ENCODE measurements around the gene FOXC1. TPM values are rescaled to one million over a fixed set of nuclear protein-coding genes. Genes with fewer than 3 reads are reported as not detected.

Gene FOXC1
- total and polyA plus RNA-seq, 2 of the 13 experiments (the other 11 are each of a cell fraction or from before 2014, with no cell fraction given) = 0.44 to 0.55 TPM

- TF ChIP-seq ZNF577 (CRISPR knock-in tag; IDR thresholded peaks at IDR 0.05; ENCODE audit: borderline replicate concordance, low read depth) (no peak), ZNF33B (CRISPR knock-in tag; IDR thresholded peaks at IDR 0.05) (no peak), ZNF260 (CRISPR knock-in tag; IDR thresholded peaks at IDR 0.05; ENCODE audit: borderline replicate concordance, low read depth) (no peak), ZNF652 (CRISPR knock-in tag; IDR thresholded peaks at IDR 0.05; ENCODE audit: borderline replicate concordance, low read depth) (no peak), NFAT5 (CRISPR knock-in tag; IDR thresholded peaks at IDR 0.05) (no peak), ZFP36L2 (CRISPR knock-in tag; IDR thresholded peaks at IDR 0.05) (no peak), MED8 (CRISPR knock-in tag; IDR thresholded peaks at IDR 0.05; ENCODE audit: insufficient replicate concordance) (no peak), ZBTB1 (CRISPR knock-in tag; IDR thresholded peaks at IDR 0.05; ENCODE audit: borderline replicate concordance) (no peak), DNMT3B (CRISPR knock-in tag; conservative IDR thresholded peaks at IDR 0.05) (no peak), ZNF614 (CRISPR knock-in tag; IDR thresholded peaks at IDR 0.05; ENCODE audit: borderline replicate concordance) (no peak), ZNF496 (CRISPR knock-in tag; IDR thresholded peaks at IDR 0.05; ENCODE audit: insufficient replicate concordance) (no peak), NFE2 (CRISPR knock-in tag; IDR thresholded peaks at IDR 0.05) (no peak), FOXK1 (CRISPR knock-in tag; IDR thresholded peaks at IDR 0.05; ENCODE audit: borderline replicate concordance, low read depth) (no peak), ARNT2 (CRISPR knock-in tag; IDR thresholded peaks at IDR 0.05; ENCODE audit: low read depth) (no peak), SAP130 (CRISPR knock-in tag; IDR thresholded peaks at IDR 0.05; ENCODE audit: low read depth) (peak; percentile 29; the same call in 1 of the 2 replicates)
- TF ChIP-seq, protein P1, sequence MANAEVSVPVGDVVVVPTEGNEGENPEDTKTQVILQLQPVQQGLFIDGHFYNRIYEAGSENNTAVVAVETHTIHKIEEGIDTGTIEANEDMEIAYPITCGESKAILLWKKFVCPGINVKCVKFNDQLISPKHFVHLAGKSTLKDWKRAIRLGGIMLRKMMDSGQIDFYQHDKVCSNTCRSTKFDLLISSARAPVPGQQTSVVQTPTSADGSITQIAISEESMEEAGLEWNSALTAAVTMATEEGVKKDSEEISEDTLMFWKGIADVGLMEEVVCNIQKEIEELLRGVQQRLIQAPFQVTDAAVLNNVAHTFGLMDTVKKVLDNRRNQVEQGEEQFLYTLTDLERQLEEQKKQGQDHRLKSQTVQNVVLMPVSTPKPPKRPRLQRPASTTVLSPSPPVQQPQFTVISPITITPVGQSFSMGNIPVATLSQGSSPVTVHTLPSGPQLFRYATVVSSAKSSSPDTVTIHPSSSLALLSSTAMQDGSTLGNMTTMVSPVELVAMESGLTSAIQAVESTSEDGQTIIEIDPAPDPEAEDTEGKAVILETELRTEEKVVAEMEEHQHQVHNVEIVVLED (CRISPR knock-in tag; IDR thresholded peaks at IDR 0.05; ENCODE audit: borderline replicate concordance) = no peak
- TF ChIP-seq, protein P2, sequence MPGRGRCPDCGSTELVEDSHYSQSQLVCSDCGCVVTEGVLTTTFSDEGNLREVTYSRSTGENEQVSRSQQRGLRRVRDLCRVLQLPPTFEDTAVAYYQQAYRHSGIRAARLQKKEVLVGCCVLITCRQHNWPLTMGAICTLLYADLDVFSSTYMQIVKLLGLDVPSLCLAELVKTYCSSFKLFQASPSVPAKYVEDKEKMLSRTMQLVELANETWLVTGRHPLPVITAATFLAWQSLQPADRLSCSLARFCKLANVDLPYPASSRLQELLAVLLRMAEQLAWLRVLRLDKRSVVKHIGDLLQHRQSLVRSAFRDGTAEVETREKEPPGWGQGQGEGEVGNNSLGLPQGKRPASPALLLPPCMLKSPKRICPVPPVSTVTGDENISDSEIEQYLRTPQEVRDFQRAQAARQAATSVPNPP (CRISPR knock-in tag; IDR thresholded peaks at IDR 0.05) = no peak
- TF ChIP-seq, protein P3, sequence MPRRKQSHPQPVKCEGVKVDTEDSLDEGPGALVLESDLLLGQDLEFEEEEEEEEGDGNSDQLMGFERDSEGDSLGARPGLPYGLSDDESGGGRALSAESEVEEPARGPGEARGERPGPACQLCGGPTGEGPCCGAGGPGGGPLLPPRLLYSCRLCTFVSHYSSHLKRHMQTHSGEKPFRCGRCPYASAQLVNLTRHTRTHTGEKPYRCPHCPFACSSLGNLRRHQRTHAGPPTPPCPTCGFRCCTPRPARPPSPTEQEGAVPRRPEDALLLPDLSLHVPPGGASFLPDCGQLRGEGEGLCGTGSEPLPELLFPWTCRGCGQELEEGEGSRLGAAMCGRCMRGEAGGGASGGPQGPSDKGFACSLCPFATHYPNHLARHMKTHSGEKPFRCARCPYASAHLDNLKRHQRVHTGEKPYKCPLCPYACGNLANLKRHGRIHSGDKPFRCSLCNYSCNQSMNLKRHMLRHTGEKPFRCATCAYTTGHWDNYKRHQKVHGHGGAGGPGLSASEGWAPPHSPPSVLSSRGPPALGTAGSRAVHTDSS (CRISPR knock-in tag; conservative IDR thresholded peaks at IDR 0.05) = no peak
- TF ChIP-seq, protein P4, sequence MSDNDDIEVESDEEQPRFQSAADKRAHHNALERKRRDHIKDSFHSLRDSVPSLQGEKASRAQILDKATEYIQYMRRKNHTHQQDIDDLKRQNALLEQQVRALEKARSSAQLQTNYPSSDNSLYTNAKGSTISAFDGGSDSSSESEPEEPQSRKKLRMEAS (IDR thresholded peaks at IDR 0.05) = peak; percentile 16; the same call in 1 of the 2 replicates
Measured at GRCh38 chr6:1609648-1610496, at the start of gene FOXC1 (continued).

All from HepG2 (cell line).